OCI-LY7 (cell line): ENCODE data around the gene BDH1. TPM values are rescaled to one million over a fixed set of nuclear protein-coding genes. Genes with fewer than 3 reads are reported as not detected.

Source experiments
- BruUV-seq: library from RNA; stranded (reverse); fragments of 400-500 nt; replicated peaks from 2 replicates; lab custom pipeline; 2021; lab: Mats Ljungman, UMichigan
- CTCF ChIA-PET: fragments of 300-600 bp; sonication (Branson Sonifier 250); formaldehyde crosslinking; loops from one replicate; lab custom pipeline; 2022; ENCODE audit warnings: antibody characterized with exemption; ENCODE audit not compliant: unreplicated experiment; lab: Charles Lee
- POLR2A ChIA-PET: fragments of 300-600 bp; sonication (Branson Sonifier 250); formaldehyde crosslinking; loops from one replicate; lab custom pipeline; 2022; ENCODE audit warnings: antibody characterized with exemption; lab: Charles Lee
- DNase-seq: peaks from one replicate; pipeline ENCODE4 v3.0.0-alpha.2; 2015; ENCODE audit warnings: low spot score
- H2AFZ ChIP-seq: fragments of 200-600 bp; sonication (generic), shearing (Covaris generic); 2 replicates; pipeline ENCODE4 v1.6.1; 2014; ENCODE audit warnings: mild to moderate bottlenecking, antibody characterized with exemption, low read length, moderate library complexity
- H3K27ac ChIP-seq: fragments of 200-600 bp; sonication (generic); 2 replicates; pipeline ENCODE4 v1.5.1; 2014; ENCODE audit warnings: mixed run types, low read depth, mild to moderate bottlenecking, moderate library complexity, low read length, inconsistent platforms; ENCODE audit not compliant: poor library complexity, severe bottlenecking
- H3K36me3 ChIP-seq: fragments of 200-600 bp; sonication (generic); 2 replicates; pipeline ENCODE4 v1.6.1; 2014; ENCODE audit warnings: mild to moderate bottlenecking, antibody characterized with exemption, low read length, moderate library complexity, mixed read lengths; ENCODE audit not compliant: insufficient read depth
- H3K4me1 ChIP-seq: fragments of 200-600 bp; sonication (generic); 2 replicates; pipeline ENCODE4 v1.5.1; 2014; ENCODE audit warnings: mild to moderate bottlenecking, low read length; ENCODE audit not compliant: insufficient read depth, poor library complexity, severe bottlenecking
- H3K4me2 ChIP-seq: fragments of 200-600 bp; sonication (generic); 2 replicates; pipeline ENCODE4 v1.6.1; 2014; ENCODE audit warnings: mild to moderate bottlenecking, low read length
- H3K4me3 ChIP-seq: fragments of 200-600 bp; sonication (generic); 2 replicates; pipeline ENCODE4 v1.5.1; 2014; ENCODE audit warnings: mild to moderate bottlenecking, low read depth, low read length; ENCODE audit not compliant: poor library complexity, severe bottlenecking
- H3K79me2 ChIP-seq: fragments of 200-600 bp; sonication (generic); 2 replicates; pipeline ENCODE4 v1.6.1; 2016; ENCODE audit warnings: low read depth, mild to moderate bottlenecking, low read length, moderate library complexity, mixed read lengths; ENCODE audit not compliant: insufficient read depth
- H3K9me2 ChIP-seq: fragments of 200-600 bp; sonication (generic); 2 replicates; pipeline ENCODE4 v1.6.1; 2016; ENCODE audit warnings: mild to moderate bottlenecking, low read length, mixed read lengths; ENCODE audit not compliant: insufficient read depth
- H3K9me3 ChIP-seq: fragments of 200-600 bp; sonication (generic); 2 replicates; pipeline ENCODE4 v1.6.1; 2014; ENCODE audit warnings: mild to moderate bottlenecking, mixed run types, low read length, mixed read lengths
- H4K20me1 ChIP-seq: fragments of 200-600 bp; sonication (generic); 2 replicates; pipeline ENCODE4 v1.6.1; 2014; ENCODE audit warnings: mild to moderate bottlenecking, antibody characterized with exemption, low read length, moderate library complexity, mixed read lengths; ENCODE audit not compliant: insufficient read depth
- EZH2phosphoT487 ChIP-seq: fragments of 200-600 bp; sonication (generic); IDR thresholded peaks from 2 replicates; pipeline ENCODE4 v1.6.1; 2018; ENCODE audit warnings: low read depth, borderline replicate concordance, mild to moderate bottlenecking, mixed run types, antibody characterized with exemption, low read length, moderate library complexity, mixed read lengths
- intact Hi-C: fragments of 100-400 bp; cut with micrococcal nuclease; formaldehyde crosslinking; loops from one replicate; pipeline ENCODE4 v1.10.0; 2022; ENCODE audit not compliant: unreplicated experiment
- total RNA-seq, 2 experiments: library from RNA; depleted of rRNA in 1 of 2; stranded (reverse); fragments of >200 nt in 1 of 2; shearing (Covaris generic) in 1 of 2; gene quantifications; 2 replicates each; pipeline ENCODE4 v1.2.3, GENCODE V29; 2014 to 2022
- TF ChIP-seq, protein P1 (sequence below): fragments of 200-600 bp; sonication (generic); conservative IDR thresholded peaks from 2 replicates; pipeline ENCODE4 v1.5.1; 2014; ENCODE audit warnings: mild to moderate bottlenecking, antibody characterized with exemption, low read length, moderate library complexity, mixed read lengths

Gene BDH1
- total RNA-seq, 2 experiments from 2014 or later: 14.1 to 14.5 TPM

GRCh38 chr3:197598404-197598980 lies 42.7 kb upstream of the BDH1 start:
- intact Hi-C loops: loop anchor here (2.0 kb wide), 2 partner anchors 70 to 350 kb away; no protein-coding TSS in a partner anchor
- ChIA-PET POLR2A (no interaction called here), CTCF (interaction anchor here (1.0 kb wide), 1 partner anchor 9 kb away, joined by 3 read pairs; no protein-coding TSS in a partner anchor)
- no peak overlapping the region for H2AFZ ChIP-seq
- no peak overlapping the region for H3K4me3 ChIP-seq
- no peaks in the 10 kb centered on the region for H3K79me2 ChIP-seq
- DNase-seq: no peak
- no peaks in the 10 kb centered on the region for H3K9me3 ChIP-seq
- H4K20me1 ChIP-seq: no peaks in the 10 kb centered on the region
- H3K36me3 ChIP-seq: no peaks in the 10 kb centered on the region
- TF ChIP-seq EZH2phosphoT487: no peak
- BruUV-seq: no TSS peak
- no peak overlapping the region for H3K4me2 ChIP-seq
- H3K4me1 ChIP-seq: peaks cover 6% of the 10 kb centered on the region
- H3K9me2 ChIP-seq: no peaks in the 10 kb centered on the region
- no peak overlapping the region for H3K27ac ChIP-seq

GRCh38 chr3:197597335-197597734 lies 41.6 kb upstream of the BDH1 start:
- Histone ChIP-seq H3K9me3 (no peaks in the 10 kb centered on the region), H3K36me3 (no peaks in the 10 kb centered on the region)

DNA sequence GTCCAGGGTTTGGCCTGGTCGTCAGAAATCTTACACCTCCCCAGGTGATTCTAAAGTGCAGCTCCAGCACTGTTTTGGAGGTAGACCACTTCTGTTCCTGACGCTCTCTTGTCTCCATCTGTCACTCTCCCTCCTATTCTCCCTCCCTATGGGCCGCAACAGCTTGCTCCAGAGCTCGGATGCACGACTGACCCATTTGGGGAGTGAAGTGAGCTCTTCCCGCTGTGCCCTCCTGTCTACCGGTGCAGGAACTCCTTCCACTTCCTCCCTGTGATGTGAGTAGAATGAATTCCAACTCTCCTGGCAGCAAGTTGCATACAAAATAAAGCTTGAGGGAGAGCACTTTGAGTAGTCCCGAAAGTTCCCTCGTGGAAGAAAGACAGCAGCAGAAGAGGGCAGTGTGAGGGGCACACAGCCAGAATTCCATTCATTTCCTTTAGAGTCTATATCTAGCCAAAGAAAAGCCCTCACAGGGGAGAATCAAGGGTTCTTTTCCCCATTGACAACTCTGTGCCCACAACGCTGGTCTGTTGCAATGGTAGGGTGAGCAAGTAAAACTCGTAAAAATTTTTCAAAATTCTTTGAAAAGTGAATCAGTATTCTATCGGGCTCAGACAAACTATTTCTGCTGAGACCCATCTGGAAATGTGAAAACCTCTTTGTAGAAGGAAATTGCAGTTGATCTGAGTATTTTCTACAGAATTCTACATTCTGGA lies 39.9 kb upstream of the BDH1 start:
- POLR2A ChIA-PET: interaction anchor here (0.6 to 0.7 kb wide), 2 partner anchors 16 to 222 kb away, joined by 4 read pairs; no protein-coding TSS in a partner anchor
- peaks cover 6% of the 10 kb centered on the region for H3K4me1 ChIP-seq
- no peaks in the 10 kb centered on the region for H3K9me2 ChIP-seq
- H3K9me3 ChIP-seq: no peaks in the 10 kb centered on the region
- no peak overlapping the region for H2AFZ ChIP-seq
- no TSS peak for BruUV-seq
- H3K4me2 ChIP-seq: no peak overlapping the region
- CTCF ChIA-PET: no interaction called here
- no peak overlapping the region for H3K4me3 ChIP-seq
- DNase-seq: no peak
- H3K79me2 ChIP-seq: no peaks in the 10 kb centered on the region
- H3K36me3 ChIP-seq: no peaks in the 10 kb centered on the region
- no peaks in the 10 kb centered on the region for H4K20me1 ChIP-seq
- intact Hi-C loops: no loop called here
- no peak overlapping the region for H3K27ac ChIP-seq
- no peak for TF ChIP-seq EZH2phosphoT487
- TF ChIP-seq, protein P1, sequence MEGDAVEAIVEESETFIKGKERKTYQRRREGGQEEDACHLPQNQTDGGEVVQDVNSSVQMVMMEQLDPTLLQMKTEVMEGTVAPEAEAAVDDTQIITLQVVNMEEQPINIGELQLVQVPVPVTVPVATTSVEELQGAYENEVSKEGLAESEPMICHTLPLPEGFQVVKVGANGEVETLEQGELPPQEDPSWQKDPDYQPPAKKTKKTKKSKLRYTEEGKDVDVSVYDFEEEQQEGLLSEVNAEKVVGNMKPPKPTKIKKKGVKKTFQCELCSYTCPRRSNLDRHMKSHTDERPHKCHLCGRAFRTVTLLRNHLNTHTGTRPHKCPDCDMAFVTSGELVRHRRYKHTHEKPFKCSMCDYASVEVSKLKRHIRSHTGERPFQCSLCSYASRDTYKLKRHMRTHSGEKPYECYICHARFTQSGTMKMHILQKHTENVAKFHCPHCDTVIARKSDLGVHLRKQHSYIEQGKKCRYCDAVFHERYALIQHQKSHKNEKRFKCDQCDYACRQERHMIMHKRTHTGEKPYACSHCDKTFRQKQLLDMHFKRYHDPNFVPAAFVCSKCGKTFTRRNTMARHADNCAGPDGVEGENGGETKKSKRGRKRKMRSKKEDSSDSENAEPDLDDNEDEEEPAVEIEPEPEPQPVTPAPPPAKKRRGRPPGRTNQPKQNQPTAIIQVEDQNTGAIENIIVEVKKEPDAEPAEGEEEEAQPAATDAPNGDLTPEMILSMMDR: no peak

More at GRCh38 chr3:197597335-197597734, 41.6 kb upstream of the BDH1 start:
- no peak overlapping the region for H2AFZ ChIP-seq
- TF ChIP-seq, protein P1: no peak
- TF ChIP-seq EZH2phosphoT487: no peak
- no peaks in the 10 kb centered on the region for H3K9me2 ChIP-seq
- intact Hi-C loops: no loop called here
- no peak overlapping the region for H3K27ac ChIP-seq
- no peaks in the 10 kb centered on the region for H4K20me1 ChIP-seq
- DNase-seq: no peak
- ChIA-PET POLR2A (interaction anchor here (0.7 kb wide), 1 partner anchor 199 kb away, joined by 4 read pairs; no protein-coding TSS in a partner anchor), CTCF (no interaction called here)
- no peak overlapping the region for H3K4me2 ChIP-seq
- peaks cover 6% of the 10 kb centered on the region for H3K4me1 ChIP-seq
- BruUV-seq: no TSS peak
- H3K79me2 ChIP-seq: no peaks in the 10 kb centered on the region
- H3K4me3 ChIP-seq: no peak overlapping the region
